Cerebellar nuclear complex (tissue), 1 donor: ENCODE results near the gene AP2A1.

Experiments used
- DNase-seq, 2 experiments: peaks; one replicate each; lab custom pipeline; 2025; lab: John Stamatoyannopoulos, UW

The AP2A1 gene

DNA sequence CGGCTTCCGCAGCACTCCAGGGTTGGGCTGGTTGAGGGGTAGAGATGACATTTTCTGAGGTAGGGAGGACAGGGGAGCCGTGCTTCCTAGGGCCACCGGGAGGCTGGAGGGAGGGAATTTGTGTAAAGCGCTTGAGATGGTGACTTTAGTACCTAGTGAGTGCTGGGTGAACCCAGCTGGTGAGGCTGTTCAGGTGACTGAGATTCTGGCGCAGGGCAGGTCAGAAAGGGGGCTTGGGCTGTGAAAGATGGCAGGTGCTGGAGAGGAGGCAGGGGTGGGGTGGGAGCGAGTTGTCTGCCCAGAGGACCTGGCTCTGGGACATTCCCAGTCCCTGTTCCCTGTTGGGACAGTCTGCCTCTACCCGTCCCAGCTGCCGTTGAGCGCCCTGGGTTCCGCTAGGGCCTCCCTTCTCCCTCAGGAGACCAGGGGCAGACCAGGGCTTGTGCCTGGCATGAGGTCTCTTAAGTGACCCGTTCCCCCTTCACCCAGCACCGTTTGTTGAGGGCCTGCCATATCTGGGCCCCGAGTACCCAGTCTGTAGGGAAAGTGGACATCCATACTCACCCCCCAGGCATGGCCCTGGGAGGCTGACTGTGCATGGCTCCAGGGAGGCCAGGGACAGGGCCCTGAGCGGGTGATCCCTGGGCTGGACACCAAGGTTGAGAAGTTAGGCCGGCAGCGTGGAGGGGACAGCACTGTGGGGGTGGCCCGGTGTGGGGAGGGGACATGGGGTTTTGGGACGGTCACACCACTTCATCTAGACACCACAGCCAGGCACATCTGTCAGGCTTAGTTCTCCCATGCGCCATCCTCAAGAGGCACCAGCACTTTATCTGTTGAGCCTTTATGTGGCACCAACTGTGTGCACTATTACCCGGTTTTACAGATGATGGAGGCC lies 89.1 kb downstream of the AP2A1 start:
- DNase-seq, result no peak

DNA sequence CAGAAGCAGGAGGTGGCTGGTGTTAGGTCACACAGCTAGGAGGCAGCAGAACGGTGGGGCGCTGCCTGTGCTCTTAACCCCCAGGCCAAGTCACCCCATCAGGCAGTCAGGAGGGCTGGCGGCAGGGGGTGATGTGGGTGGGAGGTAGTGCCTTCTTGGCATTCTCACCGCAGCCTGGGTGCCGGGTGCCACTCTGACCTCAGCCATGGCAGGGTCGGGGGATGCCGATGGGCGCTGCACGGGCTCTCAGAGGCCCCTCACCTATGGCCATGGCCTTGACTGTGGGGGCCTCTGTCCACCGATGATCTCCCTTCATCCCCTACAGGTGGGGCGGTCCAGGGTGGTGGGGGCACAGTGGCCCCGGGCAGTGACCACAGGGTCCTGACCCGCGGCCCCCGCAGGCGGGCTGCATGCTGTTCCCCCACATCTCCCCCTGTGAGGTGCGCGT lies 89.8 kb downstream of the AP2A1 start:
- no peak for DNase-seq
